ENCODE measurements around the gene ZBTB37. TPM values are rescaled to one million over a fixed set of nuclear protein-coding genes. Genes with fewer than 3 reads are reported as not detected.

The ZBTB37 gene
- total RNA-seq, 6 donors from 2014 or later: 5.3 to 17.8 (median 12.0) TPM

DNA sequence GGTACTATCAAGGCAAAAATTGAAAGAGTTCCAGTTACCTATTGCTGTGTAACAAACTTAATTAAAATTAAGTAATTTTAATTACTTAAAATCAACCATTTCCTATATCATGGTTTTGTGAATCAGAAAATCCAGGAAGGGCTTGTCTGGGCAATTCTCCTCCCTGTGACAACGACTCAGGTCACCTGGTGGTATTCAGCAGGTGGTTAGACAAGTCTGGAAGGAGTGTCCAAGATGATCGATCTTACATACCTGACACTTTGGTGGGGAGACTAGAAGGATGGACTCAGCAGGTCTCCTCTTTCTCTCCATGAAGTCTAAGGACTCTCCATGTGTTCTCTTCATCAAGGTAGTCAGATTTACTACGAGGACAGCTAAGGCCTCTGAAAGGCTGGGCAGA is 26.0 kb downstream of the ZBTB37 start:
- H3K36me3 ChIP-seq: no peaks in the 10 kb centered on the region
- ATAC-seq (ENCODE audit: low FRiP score in 2 of 2): no peak
- no peak for TF ChIP-seq POLR2A (IDR thresholded peaks at IDR 0.05)
- TF ChIP-seq POLR2AphosphoS5 (IDR thresholded peaks at IDR 0.05): no peak
- no peak for TF ChIP-seq EP300 (IDR thresholded peaks at IDR 0.05)
- TF ChIP-seq, protein P1, sequence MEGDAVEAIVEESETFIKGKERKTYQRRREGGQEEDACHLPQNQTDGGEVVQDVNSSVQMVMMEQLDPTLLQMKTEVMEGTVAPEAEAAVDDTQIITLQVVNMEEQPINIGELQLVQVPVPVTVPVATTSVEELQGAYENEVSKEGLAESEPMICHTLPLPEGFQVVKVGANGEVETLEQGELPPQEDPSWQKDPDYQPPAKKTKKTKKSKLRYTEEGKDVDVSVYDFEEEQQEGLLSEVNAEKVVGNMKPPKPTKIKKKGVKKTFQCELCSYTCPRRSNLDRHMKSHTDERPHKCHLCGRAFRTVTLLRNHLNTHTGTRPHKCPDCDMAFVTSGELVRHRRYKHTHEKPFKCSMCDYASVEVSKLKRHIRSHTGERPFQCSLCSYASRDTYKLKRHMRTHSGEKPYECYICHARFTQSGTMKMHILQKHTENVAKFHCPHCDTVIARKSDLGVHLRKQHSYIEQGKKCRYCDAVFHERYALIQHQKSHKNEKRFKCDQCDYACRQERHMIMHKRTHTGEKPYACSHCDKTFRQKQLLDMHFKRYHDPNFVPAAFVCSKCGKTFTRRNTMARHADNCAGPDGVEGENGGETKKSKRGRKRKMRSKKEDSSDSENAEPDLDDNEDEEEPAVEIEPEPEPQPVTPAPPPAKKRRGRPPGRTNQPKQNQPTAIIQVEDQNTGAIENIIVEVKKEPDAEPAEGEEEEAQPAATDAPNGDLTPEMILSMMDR (IDR thresholded peaks at IDR 0.05): no peak
- no peak for DNase-seq
- 63 to 96% methylated on average over 3 of the region's 3 CpGs for WGBS, 2 donors
- no peaks in the 10 kb centered on the region for H3K27me3 ChIP-seq
- H3K9me3 ChIP-seq: no peaks in the 10 kb centered on the region
- no peaks in the 10 kb centered on the region for H3K4me1 ChIP-seq
- no peak overlapping the region for H3K4me3 ChIP-seq
- no peak overlapping the region for H3K27ac ChIP-seq

DNA sequence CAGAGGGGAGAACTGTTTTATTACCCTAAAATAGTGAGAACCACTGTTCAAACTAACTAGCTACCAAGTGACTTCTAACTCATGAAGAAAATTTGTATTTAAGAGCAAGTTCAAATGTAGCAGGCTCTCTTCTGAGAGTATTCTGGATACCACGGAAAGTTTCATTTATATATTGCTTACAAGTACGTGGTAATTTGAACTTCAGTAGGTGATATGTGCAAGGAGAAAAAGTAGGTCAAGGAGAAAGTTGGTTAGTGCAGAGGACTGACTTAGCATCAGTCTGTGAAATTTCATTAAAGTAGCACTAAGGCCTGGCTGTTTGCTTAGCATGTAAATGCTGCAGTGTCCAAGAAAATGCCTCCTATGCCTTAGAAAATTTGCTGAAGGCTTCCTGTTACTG is 32.2 kb downstream of the ZBTB37 start:
- ATAC-seq (ENCODE audit: low FRiP score in 2 of 2) (no peak), DNase-seq (no peak)
- H3K4me1 ChIP-seq: peaks cover 0 to 8% (median 1%) of the 10 kb centered on the region in 4 donors
- H3K27ac ChIP-seq: no peak overlapping the region
- H3K4me3 ChIP-seq: no peak overlapping the region
- TF ChIP-seq EP300 (IDR thresholded peaks at IDR 0.05) (no peak), POLR2AphosphoS5 (IDR thresholded peaks at IDR 0.05) (no peak), POLR2A (IDR thresholded peaks at IDR 0.05) (no peak)
- TF ChIP-seq, protein P1 (IDR thresholded peaks at IDR 0.05): no peak
- no peaks in the 10 kb centered on the region for H3K9me3 ChIP-seq
- WGBS, 2 donors: 63 to 67% methylated on average over 2 of the region's 2 CpGs
- H3K36me3 ChIP-seq: no peaks in the 10 kb centered on the region
- H3K27me3 ChIP-seq: no peaks in the 10 kb centered on the region

GRCh38 chr1:173900992-173901391 is 32.8 kb downstream of the ZBTB37 start:
- Histone ChIP-seq H3K36me3 (no peaks in the 10 kb centered on the region), H3K27ac (no peak overlapping the region), H3K4me1 (peaks cover 0 to 8% (median 1%) of the 10 kb centered on the region in 4 donors), H3K9me3 (no peaks in the 10 kb centered on the region), H3K4me3 (no peak overlapping the region), H3K27me3 (no peaks in the 10 kb centered on the region)
- WGBS, 2 donors: 45 to 48% methylated on average over 3 of the region's 3 CpGs
- DNase-seq (no peak), ATAC-seq (ENCODE audit: low FRiP score in 2 of 2) (no peak)
- TF ChIP-seq EP300 (IDR thresholded peaks at IDR 0.05) (no peak), POLR2AphosphoS5 (IDR thresholded peaks at IDR 0.05) (no peak)

- TF ChIP-seq EP300 (IDR thresholded peaks at IDR 0.05) (no peak), POLR2AphosphoS5 (IDR thresholded peaks at IDR 0.05) (no peak), POLR2A (IDR thresholded peaks at IDR 0.05) (no peak)
- TF ChIP-seq, protein P1 (IDR thresholded peaks at IDR 0.05): no peak
- no peak for DNase-seq
- H3K36me3 ChIP-seq: no peaks in the 10 kb centered on the region
- 68 to 74% methylated on average over 6 of the region's 6 CpGs for WGBS, 2 donors
- no peak overlapping the region for H3K4me3 ChIP-seq
- H3K27me3 ChIP-seq: no peaks in the 10 kb centered on the region
- H3K27ac ChIP-seq: no peak overlapping the region
- no peak for ATAC-seq (ENCODE audit: low FRiP score in 2 of 2)
- H3K9me3 ChIP-seq: no peaks in the 10 kb centered on the region
- peaks cover 0 to 8% (median 1%) of the 10 kb centered on the region in 4 donors for H3K4me1 ChIP-seq
Measured at GRCh38 chr1:173903827-173904531, 35.8 kb downstream of the ZBTB37 start.

- WGBS, 2 donors: 94 to 100% methylated on average over 2 to 3 of the region's 3 CpGs
- H3K27ac ChIP-seq: no peak overlapping the region
- H3K4me3 ChIP-seq: no peak overlapping the region
- no peaks in the 10 kb centered on the region for H3K4me1 ChIP-seq
- H3K9me3 ChIP-seq: no peaks in the 10 kb centered on the region
- DNase-seq (no peak), ATAC-seq (ENCODE audit: low FRiP score in 2 of 2) (no peak)
- no peaks in the 10 kb centered on the region for H3K27me3 ChIP-seq
- H3K36me3 ChIP-seq: no peaks in the 10 kb centered on the region
- no peak for TF ChIP-seq POLR2A (IDR thresholded peaks at IDR 0.05)
- no peak for TF ChIP-seq EP300 (IDR thresholded peaks at IDR 0.05)
- TF ChIP-seq POLR2AphosphoS5 (IDR thresholded peaks at IDR 0.05): no peak
- TF ChIP-seq, protein P1 (IDR thresholded peaks at IDR 0.05): no peak
Measured at GRCh38 chr1:173913111-173913510, 44.9 kb downstream of the ZBTB37 start.

Data from upper lobe of left lung (tissue), 6 donors.